ENCODE measurements around the gene CAMK2D.
"Not testable (repeated sequence)": the region's sequence is repeated elsewhere in the genome, so short reads cannot be mapped to it uniquely, and the experiment has no call there.

CAMK2D gene

DNA sequence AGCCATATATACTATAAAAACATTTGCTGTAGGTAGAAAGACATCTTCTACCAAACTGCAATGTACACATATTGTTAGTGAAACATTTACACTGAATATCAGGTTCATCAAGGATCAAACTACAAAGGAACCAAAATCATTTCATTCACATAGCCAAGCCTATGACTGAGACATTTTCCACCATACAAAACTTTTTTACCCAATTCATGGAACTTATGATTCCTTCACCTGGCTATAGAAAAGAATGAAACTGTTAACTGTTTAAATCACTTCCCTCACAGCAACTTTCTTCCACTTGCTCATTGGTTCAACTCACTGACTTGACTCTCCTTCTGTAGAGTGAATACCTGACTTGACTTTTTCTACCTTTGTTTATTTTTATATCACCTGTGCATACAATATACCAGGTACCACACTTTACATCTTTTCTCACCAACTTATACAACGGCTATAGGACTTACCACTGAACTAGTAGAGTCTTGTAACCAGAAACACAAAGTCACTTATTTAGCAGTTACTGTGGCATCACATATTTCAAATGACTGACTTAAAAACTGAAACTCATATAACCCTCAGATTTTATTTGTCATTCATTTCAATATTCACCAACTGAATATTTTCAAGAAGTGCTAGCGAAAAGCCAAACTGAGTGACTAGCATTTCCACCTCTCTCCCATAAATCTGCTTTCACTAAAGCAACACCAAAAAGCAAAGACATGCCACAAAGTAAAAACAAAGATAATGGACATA is 30.9 kb downstream of the CAMK2D start:
- no peak for DNase-seq (ENCODE audit: low read depth)

DNA sequence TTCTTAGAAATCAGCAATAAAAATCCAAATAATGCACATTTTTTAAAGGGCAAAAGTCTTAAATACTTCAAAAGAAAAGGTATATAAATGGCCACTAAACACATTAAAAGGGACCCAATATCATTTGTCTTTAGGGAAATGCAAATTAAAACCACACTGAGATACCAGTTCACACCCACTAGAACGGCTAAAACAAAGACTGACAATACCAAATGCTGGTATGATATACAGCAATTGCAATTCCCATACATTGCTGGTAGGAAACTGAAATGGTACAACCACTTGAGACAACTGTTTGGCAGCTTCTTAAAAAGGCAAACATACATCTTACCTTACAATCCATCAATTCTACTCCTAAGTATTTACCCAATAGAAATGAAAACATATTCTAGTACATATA is 33.7 kb downstream of the CAMK2D start:
- DNase-seq (ENCODE audit: low read depth) = no peak

DNA sequence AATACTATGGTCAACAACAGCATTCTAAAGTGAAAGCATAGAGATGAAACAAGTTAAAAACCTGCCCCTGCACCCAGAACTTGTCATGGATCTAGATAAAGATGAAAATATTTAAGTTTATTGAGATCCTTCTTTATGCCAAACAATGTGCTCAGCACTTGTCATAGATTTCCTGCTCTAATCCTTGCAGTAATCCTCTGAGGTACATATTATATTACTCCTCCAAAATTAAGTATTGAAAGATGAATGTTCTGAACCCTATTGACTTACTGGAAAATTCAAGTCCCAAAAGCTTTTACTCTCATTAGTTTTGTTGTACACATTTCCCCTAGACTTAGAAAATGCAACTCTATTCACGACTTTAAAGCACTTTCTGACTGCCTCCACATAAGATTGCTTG is 35.6 kb downstream of the CAMK2D start:
- no peak for DNase-seq (ENCODE audit: low read depth)

DNA sequence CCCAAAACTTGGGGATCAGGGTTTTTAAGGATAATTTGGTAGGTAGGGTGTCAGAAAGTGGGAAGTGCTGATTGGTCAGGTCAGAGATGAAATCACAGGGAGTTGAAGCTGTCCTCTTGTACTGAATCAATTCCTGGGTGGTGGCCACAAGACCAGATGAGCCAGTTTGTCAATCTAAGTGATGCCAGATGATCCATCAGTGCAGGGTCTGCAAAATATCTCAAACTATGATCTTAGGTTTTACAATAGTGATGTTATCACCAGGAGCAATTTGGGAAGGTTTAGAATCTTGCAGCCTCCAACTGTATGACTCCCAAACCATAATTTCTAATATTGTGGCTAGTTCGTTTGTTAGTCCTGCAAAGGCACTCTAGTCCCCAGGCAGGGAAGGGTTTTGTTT is 43.3 kb downstream of the CAMK2D start:
- no peak for DNase-seq (ENCODE audit: low read depth)

DNA sequence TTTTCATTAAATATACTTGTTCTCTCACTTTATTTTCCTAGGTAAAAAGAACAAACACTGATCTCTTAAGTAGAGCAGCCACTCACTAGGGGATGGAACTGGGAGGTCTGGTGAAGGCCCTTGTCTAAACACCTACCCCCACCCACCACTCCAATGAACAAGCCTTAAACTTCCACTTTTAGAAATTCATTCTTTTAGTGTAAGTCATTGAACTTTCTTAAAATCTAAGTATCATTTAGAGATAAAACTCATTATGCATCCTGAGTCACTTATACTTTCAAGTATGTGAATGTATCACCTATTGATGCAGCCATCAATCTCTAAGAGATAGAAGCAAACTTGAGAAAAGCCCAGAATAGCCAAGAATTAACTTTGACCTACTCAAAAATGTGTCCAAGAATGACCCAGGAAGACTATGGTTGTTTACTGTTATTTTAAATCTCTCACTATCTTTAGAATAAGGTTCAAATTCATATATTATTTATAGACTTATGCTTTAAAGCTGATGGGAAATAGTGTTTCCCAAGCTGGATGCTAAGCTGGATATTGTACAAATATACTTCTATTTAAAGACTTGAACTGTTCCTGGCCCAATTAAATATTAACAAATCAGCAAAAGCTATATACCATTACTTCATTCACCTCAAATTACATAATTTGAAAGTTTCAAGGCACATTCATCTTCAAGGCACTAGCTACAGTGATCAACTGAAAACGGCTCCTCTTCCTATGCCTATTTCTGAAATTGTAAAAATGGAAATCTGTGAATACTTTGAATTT is 49.5 kb downstream of the CAMK2D start:
- DNase-seq (ENCODE audit: low read depth) = no peak

DNA sequence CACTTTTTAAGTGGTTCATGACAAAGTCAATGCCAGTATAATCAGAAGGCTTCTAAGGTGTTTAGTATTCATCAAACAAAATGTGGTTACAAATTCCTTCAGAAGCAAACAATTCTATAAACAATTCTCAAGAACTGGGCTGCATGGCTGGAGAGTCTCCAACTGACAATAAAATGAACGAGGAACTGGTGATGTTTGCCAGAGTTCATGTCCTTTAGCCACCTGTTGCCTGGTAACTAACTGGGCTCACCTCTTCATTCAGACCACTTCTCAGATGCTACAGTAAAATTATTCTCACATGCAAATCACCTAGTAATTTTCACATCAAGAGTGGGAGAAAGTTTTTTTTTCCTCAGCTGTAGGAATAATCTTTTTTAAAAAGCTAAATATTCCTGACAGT is 53.3 kb downstream of the CAMK2D start:
- peak; percentile 22 for DNase-seq (ENCODE audit: low read depth)

DNA sequence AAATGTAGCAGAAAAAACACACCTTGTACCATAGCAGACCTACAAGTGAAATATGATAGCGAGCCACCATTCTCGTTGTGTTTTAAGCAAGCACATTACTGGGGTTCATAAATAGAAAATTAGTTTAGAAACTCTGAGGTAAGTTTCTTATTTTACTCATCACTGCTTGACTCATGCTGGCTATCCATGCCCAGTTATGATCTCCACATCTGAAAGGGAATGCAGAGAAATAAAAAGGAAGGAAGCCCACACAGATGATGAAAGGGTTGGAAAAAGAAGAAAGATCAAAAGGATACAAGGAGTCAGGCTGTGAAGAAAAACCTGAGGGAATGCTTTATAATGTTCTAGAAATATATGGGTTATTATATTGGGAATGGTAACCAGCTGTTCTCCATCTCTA is 54.5 kb downstream of the CAMK2D start:
- peak; percentile 40 for DNase-seq (ENCODE audit: low read depth)

DNA sequence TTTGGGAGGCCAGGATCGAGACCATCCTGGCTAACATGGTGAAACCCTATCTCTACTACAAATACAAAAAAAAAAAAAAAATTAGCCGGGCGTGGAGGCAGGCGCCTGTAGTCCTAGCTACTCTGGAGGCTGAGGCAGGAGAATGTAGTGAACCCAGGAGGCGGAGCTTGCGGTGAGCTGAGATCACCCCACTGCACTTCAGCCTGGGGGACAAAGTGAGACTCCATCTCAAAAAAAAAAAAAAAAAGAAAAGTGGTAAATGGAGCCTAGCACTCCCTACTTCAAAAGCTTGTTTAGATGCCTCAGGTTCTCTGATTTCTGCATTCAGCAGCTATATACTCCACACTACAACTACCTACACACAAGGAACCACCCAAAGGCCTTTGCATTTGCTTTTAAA is 56.4 kb downstream of the CAMK2D start:
- not testable (repeated sequence) for DNase-seq (ENCODE audit: low read depth)

DNA sequence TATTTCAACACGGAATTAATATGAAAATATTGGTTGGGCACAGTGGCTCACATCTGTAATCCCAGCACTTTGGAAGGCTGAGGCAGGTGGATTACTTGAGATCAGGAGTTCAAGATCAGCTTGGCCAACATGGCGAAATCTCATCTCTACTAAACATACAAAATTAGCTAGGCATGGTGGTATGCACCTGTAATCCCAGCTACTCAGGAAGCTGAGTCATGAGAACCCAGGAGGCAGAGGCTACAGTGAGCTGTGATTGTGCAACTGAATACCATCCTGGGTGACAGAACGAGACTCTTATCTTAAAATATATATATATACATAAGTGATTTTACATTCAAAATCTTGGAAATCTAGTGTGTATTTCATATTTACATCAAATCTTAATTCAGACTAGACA is 58.9 kb downstream of the CAMK2D start:
- DNase-seq (ENCODE audit: low read depth) = peak; percentile 63

DNA sequence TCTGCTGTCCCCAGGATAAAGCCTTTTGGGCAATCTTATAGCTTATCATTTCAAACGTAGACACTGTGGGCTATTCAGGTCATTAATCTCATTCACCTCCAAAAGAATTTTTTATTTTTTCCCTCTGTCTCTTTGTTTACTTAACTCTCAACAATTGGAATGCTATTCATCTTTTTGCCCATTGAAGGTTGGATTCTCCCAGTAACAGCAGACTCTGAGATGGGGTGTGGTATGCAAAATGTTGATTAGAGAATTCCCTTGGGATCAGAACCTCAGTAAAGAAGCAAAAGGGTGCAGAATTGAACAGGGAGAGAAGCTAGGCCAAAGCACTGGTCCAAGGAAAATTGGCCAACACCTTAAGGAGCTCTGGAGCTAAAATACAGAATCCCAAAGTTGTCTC is 60.4 kb downstream of the CAMK2D start:
- DNase-seq (ENCODE audit: low read depth) = no peak

DNA sequence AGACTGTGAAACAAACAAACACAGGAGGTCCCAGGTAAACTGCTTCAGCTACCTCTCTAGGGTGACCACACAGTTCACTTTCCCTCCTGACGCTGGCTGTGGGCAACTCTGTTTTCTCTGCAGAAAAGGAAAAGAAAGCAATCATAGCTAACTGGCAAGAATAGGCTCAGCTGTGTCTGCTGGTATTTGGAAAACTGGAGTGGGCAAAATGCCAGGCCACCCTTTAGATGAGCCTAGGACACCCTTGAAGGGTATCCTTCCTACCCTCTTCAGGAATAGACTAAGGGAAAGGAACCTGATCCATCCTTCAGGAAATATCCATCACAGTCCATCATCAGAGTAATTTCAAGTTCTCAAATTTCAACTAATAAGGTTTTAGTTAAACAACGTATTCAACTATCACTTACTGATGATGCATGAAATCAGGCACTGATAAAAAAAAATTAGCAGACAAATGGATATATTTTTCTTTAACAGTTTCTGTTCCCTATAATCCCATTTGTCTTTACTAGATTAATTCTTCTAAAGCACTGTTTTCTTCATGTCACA is 60.9 kb downstream of the CAMK2D start:
- no peak for DNase-seq (ENCODE audit: low read depth)

DNA sequence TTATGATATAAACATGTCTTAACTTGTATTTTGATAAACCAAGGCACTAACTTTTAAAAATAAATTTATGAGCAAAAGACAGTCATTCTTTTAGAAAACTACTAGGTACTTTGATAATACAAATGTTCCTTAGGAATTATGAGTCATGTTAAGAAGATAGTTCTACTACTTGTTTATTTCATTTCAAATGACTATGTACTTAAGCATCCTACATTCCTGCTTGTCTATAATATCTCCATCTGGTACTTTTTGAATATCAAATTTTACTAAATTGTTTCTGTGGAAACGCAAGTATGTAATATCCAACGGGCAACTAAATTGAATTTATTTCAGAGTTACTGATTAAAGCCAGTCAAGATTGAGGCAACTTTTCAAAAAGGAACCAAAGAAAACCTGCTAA is 61.8 kb downstream of the CAMK2D start:
- DNase-seq (ENCODE audit: low read depth) = peak; percentile 74

DNA sequence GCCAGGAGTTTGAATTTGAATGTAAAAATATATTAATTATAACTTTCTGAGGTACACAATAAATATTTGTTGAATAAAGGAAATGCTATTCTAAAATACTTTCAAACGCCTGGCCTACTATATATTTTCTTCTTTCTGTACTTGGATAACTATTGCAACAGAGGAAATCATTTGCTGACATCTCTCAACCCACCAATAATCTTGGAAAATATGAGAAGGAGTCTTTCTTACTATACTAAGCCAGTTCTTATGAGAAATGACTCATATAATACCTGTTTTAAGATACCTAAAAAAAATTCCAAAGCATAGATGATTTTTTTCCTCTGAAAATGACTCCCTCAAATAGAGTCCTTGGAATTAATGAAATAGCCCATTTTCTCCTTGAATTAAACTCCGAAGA is 64.1 kb downstream of the CAMK2D start:
- DNase-seq (ENCODE audit: low read depth) = no peak

DNA sequence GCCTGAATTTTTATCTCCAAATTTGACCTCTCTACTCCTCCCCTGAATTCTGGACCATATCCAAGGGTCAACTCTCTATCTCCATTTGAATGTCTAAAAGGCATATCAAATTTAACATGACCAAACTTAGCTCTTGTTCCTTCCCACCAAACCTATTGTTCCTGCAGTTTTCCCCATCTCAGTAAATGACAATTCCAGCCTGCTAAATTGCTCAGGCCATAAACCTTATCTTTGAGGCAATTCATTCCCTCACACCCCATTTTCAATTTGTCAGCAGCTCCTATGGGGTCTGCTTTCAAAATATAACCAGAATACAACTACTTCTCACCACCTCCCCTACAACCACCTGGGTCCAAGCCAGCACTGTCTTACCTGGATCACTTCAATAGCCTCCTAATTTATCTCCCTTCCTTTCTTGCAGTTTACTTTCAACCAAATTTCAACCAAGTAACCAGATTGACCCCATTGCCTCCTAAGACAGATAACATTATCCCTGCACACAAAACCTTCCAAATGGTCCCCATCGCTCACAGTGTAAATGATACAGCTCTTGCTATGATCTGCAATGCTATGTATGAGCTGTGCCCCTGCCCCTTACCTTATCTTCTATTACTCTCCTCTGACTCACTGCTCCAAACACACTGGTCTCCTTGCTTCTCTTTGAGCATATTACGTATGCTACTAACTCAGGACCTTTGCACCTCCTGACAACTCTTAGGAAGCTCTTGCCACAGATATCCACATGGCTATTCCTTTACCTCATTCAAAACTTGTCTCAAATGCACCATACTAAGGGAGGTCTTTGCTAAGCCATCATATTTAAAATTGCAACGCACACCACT is 66.0 kb downstream of the CAMK2D start:
- DNase-seq (ENCODE audit: low read depth) = peak; percentile 50

DNA sequence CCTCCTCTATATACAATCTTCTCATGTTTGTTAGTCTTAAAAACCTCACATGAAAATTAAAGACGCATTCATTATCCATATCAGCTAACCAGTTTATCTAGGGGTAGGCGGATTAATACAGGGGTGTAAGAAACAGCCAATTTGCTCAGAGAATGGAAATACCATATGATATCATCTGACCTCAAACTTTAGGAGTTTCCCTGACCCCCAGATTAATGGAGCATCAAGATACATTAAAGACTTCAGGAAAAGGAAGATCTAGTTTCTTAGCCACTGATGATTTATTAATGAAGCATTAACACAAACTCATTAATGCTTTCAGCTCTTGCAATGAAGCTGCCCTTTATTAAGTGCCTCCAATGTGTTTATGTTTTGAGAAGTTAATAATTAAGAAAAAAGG is 67.5 kb downstream of the CAMK2D start:
- no peak for DNase-seq (ENCODE audit: low read depth)

DNA sequence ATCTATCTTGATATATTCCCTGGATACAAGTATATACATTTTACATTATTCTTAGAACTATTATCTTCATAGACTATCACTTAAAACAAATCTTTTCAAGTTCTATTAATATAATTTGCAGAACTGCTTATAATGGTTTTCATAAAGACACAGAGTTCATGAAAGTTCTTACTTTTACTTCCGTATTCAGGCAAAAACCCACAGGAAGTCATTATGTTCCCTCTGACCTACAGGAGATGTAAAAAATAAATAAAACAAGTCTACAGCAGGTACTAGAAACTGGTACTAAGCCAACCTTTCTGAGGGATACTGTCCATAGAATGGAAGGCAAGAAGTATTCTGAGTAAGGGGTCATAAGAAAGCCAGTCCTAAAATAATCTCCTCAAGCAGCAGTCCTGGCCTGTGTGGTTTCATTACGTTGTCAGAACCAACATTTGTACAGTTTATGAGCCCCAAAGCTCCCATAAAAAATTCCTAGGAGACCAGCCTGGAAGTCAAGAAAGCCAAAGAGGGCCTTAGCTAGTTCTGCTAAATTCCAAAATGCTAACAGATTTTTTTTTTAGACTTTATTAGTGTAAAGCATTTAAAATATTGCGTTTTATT is 68.6 kb downstream of the CAMK2D start:
- no peak for DNase-seq (ENCODE audit: low read depth)

DNA sequence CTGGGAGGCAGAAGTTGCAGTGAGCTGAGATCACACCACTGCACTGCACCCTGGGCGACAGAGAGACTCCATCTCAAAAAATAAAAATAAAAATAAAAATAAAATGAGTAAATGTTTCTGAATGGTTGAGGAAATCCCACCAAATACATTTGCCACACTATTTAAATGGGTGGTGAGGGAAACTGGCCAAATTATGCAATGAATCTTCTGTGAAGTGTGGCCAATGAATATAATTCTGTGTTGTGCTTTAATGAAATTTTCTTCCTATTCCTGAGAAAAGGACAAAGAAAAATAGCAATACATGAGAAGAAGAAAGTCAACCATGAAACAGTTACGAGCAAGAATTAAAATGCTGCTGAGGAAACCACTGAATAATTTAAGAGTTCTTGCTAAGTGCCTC is 69.9 kb downstream of the CAMK2D start:
- no peak for DNase-seq (ENCODE audit: low read depth)

DNA sequence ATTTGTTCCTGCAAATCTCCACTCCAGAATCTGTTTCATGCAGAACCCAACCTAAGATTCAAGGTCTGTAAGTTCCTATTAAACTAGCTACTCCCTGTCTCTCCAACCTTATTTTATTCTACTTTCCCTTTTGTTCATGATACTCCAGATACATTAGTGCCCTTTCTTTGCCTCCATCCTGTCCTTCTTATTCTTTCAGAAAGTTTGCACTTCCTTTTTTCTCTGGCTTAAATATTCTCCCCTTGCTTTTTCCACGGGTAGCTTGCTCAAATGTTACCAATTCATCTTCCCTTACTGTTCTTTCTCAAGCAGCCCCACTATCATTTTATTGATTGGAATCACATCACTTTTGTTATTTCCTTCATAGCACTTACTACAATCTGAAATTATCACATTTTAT is 72.1 kb downstream of the CAMK2D start:
- DNase-seq (ENCODE audit: low read depth) = no peak

DNA sequence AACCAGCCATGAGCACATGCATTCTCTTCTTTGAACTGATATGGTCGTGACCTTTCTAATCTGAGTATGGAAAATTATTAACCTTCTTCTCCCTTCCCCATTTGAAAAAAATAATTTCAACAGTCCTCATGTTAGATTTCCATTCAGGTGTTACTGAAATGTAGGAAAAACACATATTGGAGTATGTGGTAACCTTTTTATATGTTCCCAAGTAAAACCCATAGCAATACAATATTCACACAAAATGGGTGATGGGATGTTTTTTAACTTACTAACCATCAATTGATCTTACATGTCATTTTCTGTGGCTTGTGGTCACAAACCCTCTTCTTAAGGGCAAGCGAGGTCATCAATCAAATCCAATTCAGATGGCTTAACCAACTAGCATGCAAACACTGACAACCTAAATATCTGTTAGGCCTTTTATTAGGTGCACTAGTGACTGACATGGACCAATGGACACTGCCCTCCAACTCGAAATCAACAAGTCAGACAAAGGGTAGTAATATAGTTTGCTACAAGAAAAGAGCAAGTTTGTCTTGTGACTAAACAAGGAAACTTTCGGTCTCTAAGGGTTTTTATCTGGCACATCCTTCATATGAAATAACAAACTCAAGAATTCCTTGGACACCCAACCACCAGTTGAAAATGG is 74.3 kb downstream of the CAMK2D start:
- no peak for DNase-seq (ENCODE audit: low read depth)

DNA sequence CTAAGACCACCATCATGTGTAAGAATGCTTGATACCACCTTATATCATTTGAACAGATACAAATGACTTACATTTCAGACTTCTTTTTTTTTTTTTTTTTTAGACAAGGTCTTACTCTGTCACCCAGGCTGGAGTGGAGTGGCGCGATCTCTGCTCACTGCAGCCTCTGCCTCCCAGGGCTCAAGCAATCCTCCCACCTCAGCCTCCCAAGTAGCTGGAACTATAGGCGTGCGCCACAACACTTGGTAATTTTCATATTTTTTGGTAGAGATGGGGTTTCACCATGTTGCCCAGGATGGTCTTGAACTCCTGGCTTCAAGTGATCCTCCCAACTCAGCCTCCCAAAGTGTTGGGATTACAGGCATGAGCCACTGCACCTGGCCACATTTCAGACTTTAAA is 76.4 kb downstream of the CAMK2D start:
- DNase-seq (ENCODE audit: low read depth) = not testable (repeated sequence)

DNA sequence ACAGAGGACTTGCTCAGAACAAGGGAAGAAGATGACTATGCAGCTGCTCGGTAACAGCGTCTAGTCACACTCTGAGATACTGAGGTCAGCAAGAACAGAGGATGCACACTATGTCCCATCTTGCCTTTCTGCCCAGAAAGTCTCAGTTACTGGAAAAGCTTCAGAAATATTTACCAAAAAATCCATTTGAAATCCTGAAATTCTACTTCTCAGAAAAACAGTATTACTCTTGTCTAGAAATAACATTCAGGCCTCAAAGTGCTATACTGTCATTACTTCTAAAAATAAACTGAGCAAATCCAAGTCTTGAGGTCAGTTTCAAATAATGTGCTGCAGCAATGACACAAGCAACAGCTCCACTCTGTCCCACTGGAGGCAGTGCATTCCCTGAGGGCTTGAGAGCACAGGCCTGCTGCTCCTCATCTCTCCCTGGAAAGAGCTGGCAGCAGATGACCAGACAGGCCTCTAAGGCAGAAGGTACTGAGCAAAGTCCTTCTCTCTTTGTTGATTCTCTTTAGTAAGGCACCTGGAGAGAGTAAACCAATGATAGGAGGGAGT is 76.9 kb downstream of the CAMK2D start:
- DNase-seq (ENCODE audit: low read depth) = peak; percentile 48

Data from ELR (cell line).